Measurements from ENCODE around the gene CDC42EP1.

- TF ChIP-seq CTCF (IDR thresholded peaks at IDR 0.05) (no peak), POLR2AphosphoS5 (IDR thresholded peaks at IDR 0.05) (peak; percentile 19)
Observed at GRCh38 chr22:37557321-37558001, 2.8 kb upstream of the CDC42EP1 start.
